MM.1S (cell line): ENCODE results near the gene ALDH3B2.

ENCODE experiments used
- EZH2 ChIP-seq: fragments of 300-600 bp; sonication (generic); optimal IDR thresholded peaks from 2 replicates; pipeline ENCODE3; 2017; ENCODE audit warnings: low read depth, mild to moderate bottlenecking, antibody characterized with exemption, low read length, mixed read lengths
- TF ChIP-seq, protein P1 (sequence below): fragments of 300-600 bp; sonication (generic); IDR thresholded peaks from 2 replicates; pipeline ENCODE4 v1.5.1; 2016; ENCODE audit warnings: antibody characterized with exemption, low read length, mixed read lengths

DNA sequence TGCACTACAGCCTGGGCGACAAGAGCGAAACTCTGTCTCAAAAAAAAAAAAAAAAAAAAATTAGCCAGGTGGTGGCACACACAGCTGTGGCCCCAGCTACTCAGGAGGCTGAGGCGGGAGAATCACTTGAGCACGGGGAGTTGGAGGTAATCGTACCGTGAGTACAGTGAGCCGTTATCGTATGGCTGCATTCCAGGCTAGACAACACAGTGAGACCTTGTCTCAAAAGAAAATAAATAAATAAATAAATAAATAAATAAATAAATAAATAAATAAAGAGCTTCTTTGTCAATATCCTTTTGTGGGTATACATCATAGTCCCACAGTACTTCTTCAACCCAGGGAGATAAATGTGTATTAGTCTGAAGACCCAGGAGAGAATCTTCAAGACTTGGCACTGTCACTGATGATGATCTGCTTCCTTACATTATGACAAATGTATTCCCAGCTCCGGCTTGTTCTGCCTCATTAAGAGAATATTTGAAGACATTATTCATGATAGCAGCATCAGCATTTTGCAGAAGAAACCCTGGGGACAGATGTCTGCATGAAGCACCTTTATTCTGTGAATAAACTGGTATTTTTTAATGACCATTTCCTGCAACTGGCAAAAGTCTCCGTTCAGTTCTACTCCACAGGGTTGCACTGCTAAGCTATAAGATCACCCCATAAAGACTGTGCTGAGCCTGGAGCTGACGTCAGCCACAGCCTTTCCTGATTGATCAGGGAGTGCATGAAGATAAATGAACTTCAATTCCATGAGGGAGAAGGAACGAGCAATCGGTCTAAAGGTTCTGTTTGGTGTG lies 22.2 kb downstream of the ALDH3B2 start:
- TF ChIP-seq, protein P1, sequence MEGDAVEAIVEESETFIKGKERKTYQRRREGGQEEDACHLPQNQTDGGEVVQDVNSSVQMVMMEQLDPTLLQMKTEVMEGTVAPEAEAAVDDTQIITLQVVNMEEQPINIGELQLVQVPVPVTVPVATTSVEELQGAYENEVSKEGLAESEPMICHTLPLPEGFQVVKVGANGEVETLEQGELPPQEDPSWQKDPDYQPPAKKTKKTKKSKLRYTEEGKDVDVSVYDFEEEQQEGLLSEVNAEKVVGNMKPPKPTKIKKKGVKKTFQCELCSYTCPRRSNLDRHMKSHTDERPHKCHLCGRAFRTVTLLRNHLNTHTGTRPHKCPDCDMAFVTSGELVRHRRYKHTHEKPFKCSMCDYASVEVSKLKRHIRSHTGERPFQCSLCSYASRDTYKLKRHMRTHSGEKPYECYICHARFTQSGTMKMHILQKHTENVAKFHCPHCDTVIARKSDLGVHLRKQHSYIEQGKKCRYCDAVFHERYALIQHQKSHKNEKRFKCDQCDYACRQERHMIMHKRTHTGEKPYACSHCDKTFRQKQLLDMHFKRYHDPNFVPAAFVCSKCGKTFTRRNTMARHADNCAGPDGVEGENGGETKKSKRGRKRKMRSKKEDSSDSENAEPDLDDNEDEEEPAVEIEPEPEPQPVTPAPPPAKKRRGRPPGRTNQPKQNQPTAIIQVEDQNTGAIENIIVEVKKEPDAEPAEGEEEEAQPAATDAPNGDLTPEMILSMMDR, result no peak
- no peak for TF ChIP-seq EZH2
